Liver (tissue), 9 donors: ENCODE results near the gene C4B. TPM values are rescaled to one million over a fixed set of nuclear protein-coding genes. Genes with fewer than 3 reads are reported as not detected.

Experiments
- DNase-seq: peaks from one replicate; pipeline ENCODE4 v3.0.0-alpha.2; 2017; ENCODE audit warnings: low spot score
- H3K27ac ChIP-seq, 2 donors: one replicate each; pipeline ENCODE4 v1.7.0; 2013; ENCODE audit warnings: inconsistent platforms in 2 of 2, low read length in 2 of 2, control low read depth in 1 of 2, low read depth in 1 of 2, mild to moderate bottlenecking in 1 of 2
- H3K27me3 ChIP-seq, 4 donors: one replicate each; pipeline versions ENCODE4 v1.6.1 to v1.7.0; 2013; ENCODE audit warnings: low read length in 3 of 4, inconsistent platforms in 1 of 4, mild to moderate bottlenecking in 1 of 4, moderate library complexity in 1 of 4; ENCODE audit not compliant: control insufficient read depth in 4 of 4, insufficient read depth in 4 of 4
- H3K36me3 ChIP-seq, 4 donors: one replicate each; pipeline versions ENCODE4 v1.6.1 to v1.7.0; 2013; ENCODE audit warnings: low read length in 3 of 4, mild to moderate bottlenecking in 3 of 4, low read depth in 1 of 4, moderate library complexity in 1 of 4; ENCODE audit not compliant: control insufficient read depth in 4 of 4, insufficient read depth in 3 of 4
- H3K4me1 ChIP-seq, 4 donors: one replicate each; pipeline versions ENCODE4 v1.6.1 to v1.7.0; 2013; ENCODE audit warnings: low read length in 3 of 4, mild to moderate bottlenecking in 3 of 4, moderate library complexity in 1 of 4; ENCODE audit not compliant: control insufficient read depth in 4 of 4, insufficient read depth in 4 of 4
- H3K4me3 ChIP-seq, 3 donors: one replicate each; pipeline versions ENCODE4 v1.6.1 to v1.7.0; 2013; ENCODE audit warnings: low read length in 3 of 3, control low read depth in 1 of 3, low read depth in 1 of 3, mild to moderate bottlenecking in 1 of 3
- H3K9ac ChIP-seq, 2 donors: one replicate each; pipeline ENCODE4 v1.7.0; 2013; ENCODE audit warnings: low read length in 2 of 2, mild to moderate bottlenecking in 2 of 2, moderate library complexity in 2 of 2, control low read depth in 1 of 2, low read depth in 1 of 2
- H3K9me3 ChIP-seq, 4 donors: one replicate each; pipeline versions ENCODE4 v1.6.1 to v1.7.0; 2013; ENCODE audit warnings: low read length in 3 of 4; ENCODE audit not compliant: control insufficient read depth in 4 of 4
- HNF4A ChIP-seq, 2 donors: conservative IDR thresholded peaks; 2 replicates each; pipeline ENCODE4 v1.6.1; 2016; ENCODE audit warnings: antibody characterized with exemption in 2 of 2, mild to moderate bottlenecking in 2 of 2
- HNF4G ChIP-seq: IDR thresholded peaks from 2 replicates; pipeline ENCODE4 v1.6.1; 2016; ENCODE audit warnings: antibody characterized with exemption
- JUND ChIP-seq, 2 donors: IDR thresholded peaks; 2 replicates each; pipeline ENCODE4 v1.6.1; 2016; ENCODE audit warnings: antibody characterized with exemption in 2 of 2
- REST ChIP-seq: IDR thresholded peaks from 2 replicates; pipeline ENCODE4 v1.6.1; 2016; ENCODE audit warnings: antibody characterized with exemption, mild to moderate bottlenecking
- SP1 ChIP-seq: IDR thresholded peaks from 2 replicates; pipeline ENCODE4 v1.6.1; 2018; ENCODE audit warnings: antibody characterized with exemption, mild to moderate bottlenecking
- TAF1 ChIP-seq: conservative IDR thresholded peaks from 2 replicates; pipeline ENCODE4 v1.6.1; 2016; ENCODE audit warnings: antibody characterized with exemption, mild to moderate bottlenecking
- YY1 ChIP-seq: IDR thresholded peaks from 2 replicates; pipeline ENCODE4 v1.6.1; 2016; ENCODE audit warnings: antibody characterized with exemption, mild to moderate bottlenecking
- WGBS: extraction: QIAGEN DNeasy Blood & Tissue Kit; methylation state at CpG from one replicate; pipeline ENCODE4 v1.1.7; 2013; 5-methylcytosine and 5-hydroxymethylcytosine counted together
- polyA plus RNA-seq, 2 donors: library from polyadenylated mRNA; stranded (reverse) in 1 of 2; unstranded in 1 of 2; fragments of 200-250 nt in 1 of 2; fragments of >200 nt in 1 of 2; fragmentation: Nextera tagmentation in 1 of 2; extraction: Ambion mirVana in 1 of 2; gene quantifications; one replicate each; pipeline versions ENCODE4 v1.2.1 to v1.2.3, GENCODE V29; 2013 to 2015
- total RNA-seq, 2 donors: library from RNA; depleted of rRNA; stranded (reverse); fragments of >200 nt; gene quantifications; one replicate each; pipeline ENCODE4 v1.2.3, GENCODE V29; 2014
- TF ChIP-seq, protein P1 (sequence below): fragments of 150-350 bp; IDR thresholded peaks from 2 replicates; pipeline ENCODE4 v1.5.1; 2017; ENCODE audit warnings: improper control_type of control experiment, low read depth, low read length; ENCODE audit not compliant: missing input control
- TF ChIP-seq, protein P2 (sequence below): IDR thresholded peaks from 2 replicates; pipeline ENCODE4 v1.6.1; 2016; ENCODE audit warnings: antibody characterized with exemption
- donor health status: healthy.
- donor health status: healthy.
- donor health status: healthy.
- donor health status: healthy.
- donor health status: healthy.

Gene C4B
- total and polyA plus RNA-seq, 4 donors: 666 to 3,560 (median 1,406) TPM

- H3K36me3 ChIP-seq: peaks cover 14 to 49% (median 31%) of the 10 kb centered on the region in 4 donors
- peaks cover 6 to 50% (median 39%) of the 10 kb centered on the region in 4 donors for H3K4me1 ChIP-seq
- no peaks in the 10 kb centered on the region for H3K9me3 ChIP-seq
- no peak overlapping the region for H3K4me3 ChIP-seq
- no peak for DNase-seq
- no peaks in the 10 kb centered on the region for H3K27me3 ChIP-seq
- no peak overlapping the region for H3K27ac ChIP-seq
- H3K9ac ChIP-seq: no peak overlapping the region
- no peak for TF ChIP-seq JUND (IDR thresholded peaks at IDR 0.05)
- TF ChIP-seq, protein P1, sequence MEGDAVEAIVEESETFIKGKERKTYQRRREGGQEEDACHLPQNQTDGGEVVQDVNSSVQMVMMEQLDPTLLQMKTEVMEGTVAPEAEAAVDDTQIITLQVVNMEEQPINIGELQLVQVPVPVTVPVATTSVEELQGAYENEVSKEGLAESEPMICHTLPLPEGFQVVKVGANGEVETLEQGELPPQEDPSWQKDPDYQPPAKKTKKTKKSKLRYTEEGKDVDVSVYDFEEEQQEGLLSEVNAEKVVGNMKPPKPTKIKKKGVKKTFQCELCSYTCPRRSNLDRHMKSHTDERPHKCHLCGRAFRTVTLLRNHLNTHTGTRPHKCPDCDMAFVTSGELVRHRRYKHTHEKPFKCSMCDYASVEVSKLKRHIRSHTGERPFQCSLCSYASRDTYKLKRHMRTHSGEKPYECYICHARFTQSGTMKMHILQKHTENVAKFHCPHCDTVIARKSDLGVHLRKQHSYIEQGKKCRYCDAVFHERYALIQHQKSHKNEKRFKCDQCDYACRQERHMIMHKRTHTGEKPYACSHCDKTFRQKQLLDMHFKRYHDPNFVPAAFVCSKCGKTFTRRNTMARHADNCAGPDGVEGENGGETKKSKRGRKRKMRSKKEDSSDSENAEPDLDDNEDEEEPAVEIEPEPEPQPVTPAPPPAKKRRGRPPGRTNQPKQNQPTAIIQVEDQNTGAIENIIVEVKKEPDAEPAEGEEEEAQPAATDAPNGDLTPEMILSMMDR: no peak
- no peak for TF ChIP-seq YY1
- no peak for TF ChIP-seq SP1
- WGBS: 92% methylated on average over 23 of the region's 23 CpGs
These were observed 45.5 kb upstream of the C4B start for GRCh38 chr6:31968791-31969711.

DNA sequence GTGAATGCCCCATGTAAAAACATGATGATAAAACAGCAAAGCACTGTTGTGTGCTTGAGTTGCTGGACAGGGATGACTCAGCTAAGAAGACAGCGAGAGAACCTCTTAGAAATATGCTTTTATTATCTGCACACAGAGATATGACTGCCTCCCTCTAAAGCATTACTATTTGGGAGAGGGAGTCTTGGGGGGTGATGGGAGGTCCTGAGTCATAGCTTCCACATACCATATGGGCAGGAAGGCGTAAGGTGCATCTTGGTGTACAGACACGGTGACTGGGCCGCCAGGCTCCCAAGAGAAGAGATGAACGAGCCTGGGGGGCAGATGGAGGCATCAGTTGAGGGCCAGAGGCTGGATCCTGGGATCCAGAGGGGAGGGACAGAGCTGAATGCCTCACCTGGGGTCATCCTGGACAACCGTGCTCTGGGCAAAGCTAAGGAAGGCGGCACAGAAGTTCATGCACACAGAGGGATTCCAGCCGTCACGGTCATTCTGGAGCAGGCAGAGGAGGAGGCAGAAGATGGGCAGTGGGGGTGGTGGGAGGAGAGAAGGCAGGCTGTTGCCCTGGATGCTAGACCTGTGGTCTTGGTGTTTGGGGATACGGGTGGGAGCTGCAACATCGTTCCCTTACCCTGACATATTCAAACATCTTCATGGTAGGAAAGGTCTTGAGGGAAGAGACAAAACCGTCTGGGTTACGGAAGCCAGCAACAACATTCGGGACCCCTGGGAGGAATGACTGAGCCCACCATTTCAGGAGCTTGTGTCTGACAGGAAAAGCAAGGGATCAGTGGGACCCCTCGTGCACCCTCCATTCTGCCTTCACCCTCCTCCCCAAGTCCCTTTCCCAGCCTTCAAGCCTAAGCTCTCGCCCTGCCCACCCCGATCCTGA is 44.6 kb upstream of the C4B start:
- DNase-seq: no peak

More for the DNA sequence above, 44.6 kb upstream of the C4B start:
- Histone ChIP-seq H3K9me3 (no peaks in the 10 kb centered on the region), H3K9ac (no peak overlapping the region), H3K36me3 (peaks cover 14 to 45% (median 28%) of the 10 kb centered on the region in 4 donors), H3K27ac (peak overlapping the region; percentile 98 to 99), H3K27me3 (no peaks in the 10 kb centered on the region), H3K4me1 (peaks cover 6 to 45% (median 38%) of the 10 kb centered on the region in 4 donors), H3K4me3 (peak overlapping the region in 1 of 3 donors; percentile 93)
- TF ChIP-seq YY1 (no peak), TAF1 (no peak), REST (no peak), HNF4G (no peak), JUND (IDR thresholded peaks at IDR 0.05) (no peak), HNF4A (conservative IDR thresholded peaks at IDR 0.05) (no peak)
- TF ChIP-seq, protein P2, sequence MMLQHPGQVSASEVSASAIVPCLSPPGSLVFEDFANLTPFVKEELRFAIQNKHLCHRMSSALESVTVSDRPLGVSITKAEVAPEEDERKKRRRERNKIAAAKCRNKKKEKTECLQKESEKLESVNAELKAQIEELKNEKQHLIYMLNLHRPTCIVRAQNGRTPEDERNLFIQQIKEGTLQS: no peak
- 84% methylated on average over 17 of the region's 17 CpGs for WGBS
